ENCODE results near the gene PPARD. TPM values are rescaled to one million over a fixed set of nuclear protein-coding genes. Genes with fewer than 3 reads are reported as not detected.
"Not testable (repeated sequence)": the region's sequence is repeated elsewhere in the genome, so short reads cannot be mapped to it uniquely, and the experiment has no call there.

PPARD gene
- total RNA-seq, 4 donors from 2014 or later: 10.0 to 15.3 (median 13.0) TPM

DNA sequence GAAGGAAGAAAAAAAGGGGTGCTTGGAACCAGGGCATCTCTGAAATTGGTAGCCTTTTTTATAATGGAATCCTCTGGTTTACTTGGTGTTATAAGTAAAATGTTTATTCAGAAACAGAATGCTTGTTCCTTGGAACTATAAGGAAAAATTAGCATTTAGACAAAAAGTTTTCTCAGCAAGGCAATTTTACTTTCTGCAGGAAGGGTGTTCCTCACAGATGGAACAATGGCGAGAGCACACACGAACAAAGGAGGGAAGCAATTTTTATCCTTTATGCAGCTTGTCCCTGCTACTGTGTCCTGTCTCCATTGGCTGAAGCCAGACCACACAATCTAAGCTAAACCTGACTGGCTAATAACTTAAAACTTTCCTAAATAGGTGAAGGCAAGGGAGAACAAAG, 87.1 kb downstream of the PPARD start:
- DNase-seq (ENCODE audit: low spot score in 2 of 2): no peak
- peaks cover 0 to 24% (median 3%) of the 10 kb centered on the region in 4 donors for H3K9me3 ChIP-seq
- WGBS, 2 donors: 90 to 97% methylated on average over 2 of the region's 2 CpGs
- H3K4me1 ChIP-seq: peaks cover 0 to 22% (median 5%) of the 10 kb centered on the region in 4 donors
- H3K27me3 ChIP-seq: no peaks in the 10 kb centered on the region
- H3K36me3 ChIP-seq: peaks cover 0 to 45% (median 3%) of the 10 kb centered on the region in 3 donors
- TF ChIP-seq, protein P1, sequence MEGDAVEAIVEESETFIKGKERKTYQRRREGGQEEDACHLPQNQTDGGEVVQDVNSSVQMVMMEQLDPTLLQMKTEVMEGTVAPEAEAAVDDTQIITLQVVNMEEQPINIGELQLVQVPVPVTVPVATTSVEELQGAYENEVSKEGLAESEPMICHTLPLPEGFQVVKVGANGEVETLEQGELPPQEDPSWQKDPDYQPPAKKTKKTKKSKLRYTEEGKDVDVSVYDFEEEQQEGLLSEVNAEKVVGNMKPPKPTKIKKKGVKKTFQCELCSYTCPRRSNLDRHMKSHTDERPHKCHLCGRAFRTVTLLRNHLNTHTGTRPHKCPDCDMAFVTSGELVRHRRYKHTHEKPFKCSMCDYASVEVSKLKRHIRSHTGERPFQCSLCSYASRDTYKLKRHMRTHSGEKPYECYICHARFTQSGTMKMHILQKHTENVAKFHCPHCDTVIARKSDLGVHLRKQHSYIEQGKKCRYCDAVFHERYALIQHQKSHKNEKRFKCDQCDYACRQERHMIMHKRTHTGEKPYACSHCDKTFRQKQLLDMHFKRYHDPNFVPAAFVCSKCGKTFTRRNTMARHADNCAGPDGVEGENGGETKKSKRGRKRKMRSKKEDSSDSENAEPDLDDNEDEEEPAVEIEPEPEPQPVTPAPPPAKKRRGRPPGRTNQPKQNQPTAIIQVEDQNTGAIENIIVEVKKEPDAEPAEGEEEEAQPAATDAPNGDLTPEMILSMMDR (IDR thresholded peaks at IDR 0.05): no peak
- TF ChIP-seq POLR2A (IDR thresholded peaks at IDR 0.05) (no peak), EP300 (IDR thresholded peaks at IDR 0.05) (no peak)
- no peak overlapping the region for H3K4me3 ChIP-seq
- no peak overlapping the region for H3K27ac ChIP-seq

DNA sequence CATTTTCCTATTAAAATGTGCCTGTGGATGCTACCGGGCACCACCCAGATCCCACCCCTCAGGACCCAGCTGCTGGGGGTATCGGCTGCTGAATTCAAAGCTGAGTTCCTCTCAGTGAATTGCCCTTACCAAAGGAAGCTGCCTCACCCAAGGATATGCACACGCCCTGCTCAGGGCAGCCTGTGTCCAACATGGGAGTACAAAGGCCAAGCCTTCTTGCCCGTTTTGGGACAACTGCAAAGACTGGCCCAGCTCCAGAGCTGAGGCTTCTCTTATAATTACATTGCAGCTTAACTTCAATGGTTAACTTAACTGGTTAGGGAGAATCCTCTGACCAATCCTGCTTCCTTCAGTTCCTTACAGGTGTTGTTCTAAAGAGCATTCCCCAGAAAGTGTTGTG, 89.9 kb downstream of the PPARD start:
- H3K9me3 ChIP-seq: peaks cover 0 to 24% (median 3%) of the 10 kb centered on the region in 4 donors
- TF ChIP-seq EP300 (IDR thresholded peaks at IDR 0.05) (no peak), POLR2A (IDR thresholded peaks at IDR 0.05) (no peak)
- TF ChIP-seq, protein P1 (IDR thresholded peaks at IDR 0.05): no peak
- peaks cover 0 to 19% (median 0%) of the 10 kb centered on the region in 3 donors for H3K36me3 ChIP-seq
- no peak overlapping the region for H3K27ac ChIP-seq
- H3K27me3 ChIP-seq: no peaks in the 10 kb centered on the region
- no peaks in the 10 kb centered on the region for H3K4me1 ChIP-seq
- no peak overlapping the region for H3K4me3 ChIP-seq
- DNase-seq (ENCODE audit: low spot score in 2 of 2): no peak
- WGBS, 2 donors: 45 to 53% methylated on average over 4 of the region's 4 CpGs

DNA sequence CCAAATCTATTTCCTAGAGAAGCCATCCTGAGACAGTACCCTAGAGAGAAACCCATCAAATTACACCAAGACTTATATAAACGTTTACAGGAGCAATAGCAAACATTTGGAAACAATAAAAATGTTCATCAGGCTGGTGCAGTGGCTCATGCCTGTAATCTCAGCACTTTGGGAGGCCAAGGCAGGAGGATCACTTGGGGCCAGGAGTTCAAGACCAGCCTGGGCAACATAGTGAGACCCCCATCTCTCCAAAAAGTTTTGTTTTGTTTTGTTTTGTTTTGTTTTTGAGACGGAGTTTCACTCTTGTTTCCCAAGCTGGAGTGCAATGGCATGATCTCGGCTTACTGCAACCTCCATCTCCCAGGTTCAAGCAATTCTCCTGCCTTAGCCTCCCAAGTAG, 90.3 kb downstream of the PPARD start:
- H3K4me1 ChIP-seq; H3K27me3 ChIP-seq; H3K4me3 ChIP-seq; DNase-seq (ENCODE audit: low spot score in 2 of 2); H3K27ac ChIP-seq: not testable (repeated sequence)
- peaks cover 0 to 24% (median 3%) of the 10 kb centered on the region in 4 donors for H3K9me3 ChIP-seq
- 67 to 69% methylated on average over 3 of the region's 3 CpGs for WGBS, 2 donors
- peaks cover 0 to 15% (median 0%) of the 10 kb centered on the region in 3 donors for H3K36me3 ChIP-seq

DNA sequence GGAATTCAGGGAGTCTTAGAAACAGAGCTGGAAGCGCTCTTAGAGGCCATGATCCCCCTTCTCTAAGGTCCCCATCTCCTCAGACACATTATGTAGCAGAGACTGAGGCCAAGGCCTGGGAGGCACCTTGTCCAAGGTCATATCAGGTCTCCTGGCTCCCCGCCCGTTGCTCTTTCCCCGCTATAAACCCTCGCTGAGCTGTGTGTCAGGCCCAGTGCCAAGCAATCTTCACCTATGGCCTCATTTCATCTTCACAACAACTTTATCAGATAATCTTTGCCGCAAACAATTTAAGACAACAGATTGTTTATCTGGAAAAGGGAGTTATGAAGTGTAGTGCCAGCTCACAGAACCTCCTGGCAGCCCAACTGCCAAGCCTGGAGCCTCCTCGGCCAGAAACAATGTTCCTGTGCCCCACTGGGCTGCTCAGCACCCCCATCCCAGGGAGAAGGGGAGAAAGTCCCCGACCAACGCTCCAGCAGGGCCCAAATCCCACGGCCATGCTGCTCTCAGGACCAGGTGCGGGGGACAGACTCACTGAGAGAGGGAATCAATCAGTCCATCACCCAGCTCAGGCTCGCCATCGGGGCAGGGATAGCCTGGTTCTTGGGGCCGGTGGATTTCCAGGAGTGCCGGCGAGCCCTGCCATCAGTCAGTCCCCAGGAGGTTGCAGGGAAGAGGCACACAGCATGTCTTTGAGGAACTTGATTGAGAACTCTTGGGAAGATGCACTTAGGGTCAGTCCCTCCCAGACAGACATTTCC, 92.9 kb downstream of the PPARD start:
- H3K4me3 ChIP-seq: no peak overlapping the region
- no peak for DNase-seq (ENCODE audit: low spot score in 2 of 2)
- no peaks in the 10 kb centered on the region for H3K27me3 ChIP-seq
- 70 to 81% methylated on average over 16 of the region's 16 CpGs for WGBS, 2 donors
- H3K27ac ChIP-seq: no peak overlapping the region
- H3K9me3 ChIP-seq: peaks cover 0 to 2% (median 0%) of the 10 kb centered on the region in 4 donors
- no peaks in the 10 kb centered on the region for H3K36me3 ChIP-seq
- no peaks in the 10 kb centered on the region for H3K4me1 ChIP-seq
- TF ChIP-seq EP300 (IDR thresholded peaks at IDR 0.05) (no peak), POLR2A (IDR thresholded peaks at IDR 0.05) (no peak)
- TF ChIP-seq, protein P1 (IDR thresholded peaks at IDR 0.05): no peak

DNA sequence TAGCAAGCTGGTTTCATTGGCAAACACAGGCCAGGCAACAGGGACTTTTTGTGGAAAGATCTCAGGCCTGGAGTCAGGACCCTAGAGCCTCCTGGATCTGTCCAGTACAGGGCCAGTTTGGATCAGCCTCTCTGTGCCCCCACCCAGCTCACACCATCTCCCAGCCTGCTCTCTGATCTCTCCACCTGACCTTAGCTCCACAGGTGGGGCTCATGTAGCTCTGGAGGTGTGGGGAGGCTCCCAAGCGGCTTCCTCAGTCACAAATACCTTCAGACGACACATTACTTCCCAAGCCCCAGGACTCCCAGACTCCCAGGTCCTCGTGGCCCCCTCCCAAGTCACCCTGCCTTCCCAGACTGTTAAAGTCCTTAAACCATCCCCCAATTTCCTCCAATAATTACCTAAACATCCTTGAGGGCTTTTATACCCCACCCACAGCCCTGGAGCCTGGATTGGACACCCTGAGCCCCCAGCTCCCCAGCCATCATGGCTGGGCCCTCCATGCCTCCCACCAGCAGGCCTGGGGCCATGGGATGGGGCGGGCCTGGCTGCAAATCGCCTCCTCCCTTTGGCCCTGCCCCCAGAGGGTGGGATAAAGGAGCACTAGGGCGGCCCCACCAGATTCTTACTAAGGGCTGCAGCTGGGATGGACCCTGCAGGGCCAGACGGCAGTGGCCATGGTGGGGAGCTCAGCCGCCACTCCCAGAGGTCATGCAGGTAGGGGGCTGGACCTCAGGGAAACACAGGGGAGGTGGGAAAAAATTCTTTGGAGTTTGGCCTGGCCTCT, 93.9 kb downstream of the PPARD start:
- DNase-seq (ENCODE audit: low spot score in 2 of 2): no peak
- Histone ChIP-seq H3K27ac (no peak overlapping the region), H3K27me3 (no peaks in the 10 kb centered on the region), H3K4me3 (no peak overlapping the region), H3K36me3 (no peaks in the 10 kb centered on the region), H3K4me1 (no peaks in the 10 kb centered on the region), H3K9me3 (no peaks in the 10 kb centered on the region)
- 73 to 80% methylated on average over 6 to 8 of the region's 8 CpGs for WGBS, 2 donors
- no peak for TF ChIP-seq EP300 (IDR thresholded peaks at IDR 0.05)
- TF ChIP-seq, protein P1 (IDR thresholded peaks at IDR 0.05): no peak
- TF ChIP-seq POLR2A (IDR thresholded peaks at IDR 0.05): no peak

DNA sequence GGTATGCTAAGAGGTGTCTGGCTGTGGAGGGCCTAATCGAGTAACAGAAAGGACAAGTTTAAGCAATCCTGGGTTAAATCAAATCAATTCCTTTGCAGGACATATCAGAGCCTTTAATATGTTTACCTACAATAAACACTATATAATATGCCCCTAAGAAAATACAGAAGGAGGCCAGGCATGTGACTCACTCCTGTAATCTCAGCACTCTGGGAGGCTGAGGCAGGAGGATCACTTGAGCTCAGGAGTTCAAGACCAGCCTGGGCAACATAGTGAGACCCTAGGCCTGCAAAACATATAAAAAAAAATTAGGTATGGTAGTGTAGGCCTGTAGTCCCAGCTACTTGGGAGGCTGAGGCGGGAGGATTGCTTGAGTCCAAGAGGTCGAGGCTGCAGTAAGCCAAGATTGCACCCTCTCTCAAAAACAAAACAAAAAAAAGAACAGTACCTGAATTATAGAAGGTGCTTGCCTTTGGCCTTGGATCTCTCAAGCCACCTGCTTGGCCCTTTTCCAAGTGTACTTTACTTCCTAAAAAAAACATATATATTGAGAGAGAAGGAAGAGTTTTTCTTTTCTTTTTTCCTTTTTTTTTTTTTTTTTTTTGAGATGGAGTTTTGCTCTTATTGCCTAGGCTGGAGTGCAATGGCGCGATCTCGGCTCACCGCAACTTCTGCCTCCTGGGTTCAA, 96.2 kb downstream of the PPARD start:
- not testable (repeated sequence) for H3K27ac ChIP-seq; H3K36me3 ChIP-seq; H3K4me3 ChIP-seq; H3K27me3 ChIP-seq; H3K9me3 ChIP-seq; DNase-seq (ENCODE audit: low spot score in 2 of 2); H3K4me1 ChIP-seq
- WGBS, 2 donors: 92 to 96% methylated on average over 7 of the region's 7 CpGs
